Measurements from ENCODE around the gene XAF1. TPM values are rescaled to one million over a fixed set of nuclear protein-coding genes. Genes with fewer than 3 reads are reported as not detected.

XAF1 gene
- total RNA-seq, 4 donors from 2014 or later, result 6.7 to 15.5 (median 14.1) TPM

DNA sequence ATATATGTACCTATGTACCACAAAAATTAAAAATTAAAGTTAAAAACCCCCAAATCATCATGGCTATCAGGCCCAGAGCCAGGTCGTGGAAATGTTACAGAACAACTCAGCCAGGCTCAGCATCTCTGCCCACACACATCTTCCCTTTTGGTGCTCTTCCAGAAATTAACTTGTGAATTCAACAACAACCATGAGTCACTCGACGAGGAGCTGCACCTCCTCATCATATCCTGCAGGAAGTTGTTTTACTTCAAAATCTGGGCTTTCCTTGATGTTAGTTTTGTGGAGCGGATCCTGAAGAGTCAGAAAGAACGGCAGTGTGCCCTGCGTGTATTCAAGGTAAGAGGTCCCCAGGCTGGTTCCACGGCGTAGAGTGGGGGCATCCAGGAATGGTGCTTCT is 30.8 kb downstream of the XAF1 start:
- H3K9me3 ChIP-seq, result peaks cover 3 to 5% of the 10 kb centered on the region in 2 donors
- DNase-seq, result no peak
- H3K4me1 ChIP-seq, result no peaks in the 10 kb centered on the region
- TF ChIP-seq POLR2A (IDR thresholded peaks at IDR 0.05) (no peak), POLR2AphosphoS5 (IDR thresholded peaks at IDR 0.05) (no peak), EP300 (IDR thresholded peaks at IDR 0.05; ENCODE audit: low read depth) (no peak)
- TF ChIP-seq, protein P1, sequence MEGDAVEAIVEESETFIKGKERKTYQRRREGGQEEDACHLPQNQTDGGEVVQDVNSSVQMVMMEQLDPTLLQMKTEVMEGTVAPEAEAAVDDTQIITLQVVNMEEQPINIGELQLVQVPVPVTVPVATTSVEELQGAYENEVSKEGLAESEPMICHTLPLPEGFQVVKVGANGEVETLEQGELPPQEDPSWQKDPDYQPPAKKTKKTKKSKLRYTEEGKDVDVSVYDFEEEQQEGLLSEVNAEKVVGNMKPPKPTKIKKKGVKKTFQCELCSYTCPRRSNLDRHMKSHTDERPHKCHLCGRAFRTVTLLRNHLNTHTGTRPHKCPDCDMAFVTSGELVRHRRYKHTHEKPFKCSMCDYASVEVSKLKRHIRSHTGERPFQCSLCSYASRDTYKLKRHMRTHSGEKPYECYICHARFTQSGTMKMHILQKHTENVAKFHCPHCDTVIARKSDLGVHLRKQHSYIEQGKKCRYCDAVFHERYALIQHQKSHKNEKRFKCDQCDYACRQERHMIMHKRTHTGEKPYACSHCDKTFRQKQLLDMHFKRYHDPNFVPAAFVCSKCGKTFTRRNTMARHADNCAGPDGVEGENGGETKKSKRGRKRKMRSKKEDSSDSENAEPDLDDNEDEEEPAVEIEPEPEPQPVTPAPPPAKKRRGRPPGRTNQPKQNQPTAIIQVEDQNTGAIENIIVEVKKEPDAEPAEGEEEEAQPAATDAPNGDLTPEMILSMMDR (IDR thresholded peaks at IDR 0.05), result no peak
- H3K4me3 ChIP-seq, result no peak overlapping the region
- in situ Hi-C loops (cut with MboI; ENCODE audit: low pct_ligation_motif_present in 1 of 4, low pct_unique_long_range_greater_than_20kb in 1 of 4, low sequenced_read_pairs in 3 of 4), result loop anchor here in 1 of 4 donors (25.0 kb wide), 1 partner anchor 99 kb away; no protein-coding TSS in a partner anchor
- H3K27ac ChIP-seq, result no peak overlapping the region
- intact Hi-C loops (cut with DNase I; ENCODE audit: low total_unique reads), result no loop called here
- H3K27me3 ChIP-seq, result peaks cover 73% of the 10 kb centered on the region
- 13 to 70% methylated on average over 1 to 8 of the region's 8 CpGs for whole genome bisulfite sequencing, 2 donors (ENCODE audit: low coverage in 1 of 2)
- no peaks in the 10 kb centered on the region for H3K36me3 ChIP-seq

DNA sequence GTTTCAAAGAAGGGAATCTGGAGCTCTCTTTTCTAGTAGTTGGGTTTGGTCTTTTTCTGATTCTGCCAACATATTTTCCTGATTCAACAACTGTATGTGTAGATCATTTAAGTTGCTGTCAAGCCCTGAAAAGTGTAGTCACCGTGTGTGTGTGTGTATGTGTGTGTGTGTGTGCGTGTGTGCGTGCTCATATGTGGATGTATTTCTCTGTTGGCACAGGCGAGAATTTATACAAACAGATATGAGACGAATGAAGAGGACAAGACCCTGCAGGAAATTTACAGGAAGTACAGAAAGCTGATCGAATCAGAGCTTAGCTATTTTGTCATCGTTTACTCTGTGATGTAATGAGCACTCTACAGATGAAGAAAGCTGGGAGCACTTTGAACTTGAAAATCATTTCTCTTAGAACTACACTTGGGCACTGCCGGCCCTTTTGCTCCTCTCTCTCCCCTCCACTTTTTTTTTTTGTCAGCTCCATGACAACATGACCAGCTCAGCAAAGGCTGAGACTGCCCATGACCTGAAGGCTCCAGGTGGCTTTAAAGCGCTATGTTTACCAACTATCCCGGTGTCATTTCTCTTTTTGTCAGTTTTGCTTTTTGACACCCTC is 31.3 kb downstream of the XAF1 start:
- in situ Hi-C loops (cut with MboI; ENCODE audit: low pct_ligation_motif_present in 1 of 4, low pct_unique_long_range_greater_than_20kb in 1 of 4, low sequenced_read_pairs in 3 of 4), result loop anchor here in 1 of 4 donors (25.0 kb wide), 1 partner anchor 100 kb away; no protein-coding TSS in a partner anchor
- WGBS, 2 donors (ENCODE audit: low coverage in 1 of 2), result 36 to 44% methylated on average over 8 to 10 of the region's 10 CpGs
- Histone ChIP-seq H3K9me3 (peaks cover 3 to 5% of the 10 kb centered on the region in 2 donors), H3K27ac (no peak overlapping the region), H3K36me3 (no peaks in the 10 kb centered on the region), H3K27me3 (peaks cover 79% of the 10 kb centered on the region), H3K4me1 (no peaks in the 10 kb centered on the region), H3K4me3 (no peak overlapping the region)
- DNase-seq, result no peak
- intact Hi-C loops (cut with DNase I; ENCODE audit: low total_unique reads), result no loop called here
- no peak for TF ChIP-seq POLR2AphosphoS5 (IDR thresholded peaks at IDR 0.05)
- no peak for TF ChIP-seq EP300 (IDR thresholded peaks at IDR 0.05; ENCODE audit: low read depth)
- TF ChIP-seq POLR2A (IDR thresholded peaks at IDR 0.05), result no peak
- TF ChIP-seq, protein P1 (IDR thresholded peaks at IDR 0.05), result no peak

DNA sequence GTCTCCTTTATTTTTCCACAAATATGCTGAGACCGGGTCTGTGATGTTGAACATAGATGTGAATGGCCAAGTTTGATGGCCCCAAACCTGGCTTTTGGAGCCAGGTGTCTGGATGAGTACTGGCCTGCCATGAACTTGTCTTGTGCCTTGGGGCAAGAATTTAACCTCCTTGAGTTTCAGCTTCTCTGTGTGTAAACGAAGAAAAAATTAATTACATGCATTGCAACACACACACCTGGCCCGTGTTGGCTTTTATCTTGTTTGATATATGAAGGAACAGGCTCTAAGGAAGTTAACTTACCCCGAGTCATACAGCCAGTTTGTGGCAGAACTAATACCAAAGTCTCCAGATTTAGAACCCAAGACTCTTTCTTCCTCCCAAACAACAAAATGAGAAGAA is 33.3 kb downstream of the XAF1 start:
- Histone ChIP-seq H3K36me3 (no peaks in the 10 kb centered on the region), H3K4me1 (no peaks in the 10 kb centered on the region), H3K27ac (no peak overlapping the region), H3K9me3 (no peaks in the 10 kb centered on the region), H3K27me3 (peaks cover 75% of the 10 kb centered on the region), H3K4me3 (no peak overlapping the region)
- no peak for TF ChIP-seq EP300 (IDR thresholded peaks at IDR 0.05; ENCODE audit: low read depth)
- no peak for TF ChIP-seq POLR2AphosphoS5 (IDR thresholded peaks at IDR 0.05)
- in situ Hi-C loops (cut with MboI; ENCODE audit: low pct_ligation_motif_present in 1 of 4, low pct_unique_long_range_greater_than_20kb in 1 of 4, low sequenced_read_pairs in 3 of 4) (loop anchor here in 1 of 4 donors (25.0 kb wide), 1 partner anchor 102 kb away; no protein-coding TSS in a partner anchor), intact Hi-C loops (cut with DNase I; ENCODE audit: low total_unique reads) (no loop called here)
- DNase-seq, result no peak
- WGBS, 2 donors (ENCODE audit: low coverage in 1 of 2), result 29 to 56% methylated on average over 1 to 4 of the region's 4 CpGs

DNA sequence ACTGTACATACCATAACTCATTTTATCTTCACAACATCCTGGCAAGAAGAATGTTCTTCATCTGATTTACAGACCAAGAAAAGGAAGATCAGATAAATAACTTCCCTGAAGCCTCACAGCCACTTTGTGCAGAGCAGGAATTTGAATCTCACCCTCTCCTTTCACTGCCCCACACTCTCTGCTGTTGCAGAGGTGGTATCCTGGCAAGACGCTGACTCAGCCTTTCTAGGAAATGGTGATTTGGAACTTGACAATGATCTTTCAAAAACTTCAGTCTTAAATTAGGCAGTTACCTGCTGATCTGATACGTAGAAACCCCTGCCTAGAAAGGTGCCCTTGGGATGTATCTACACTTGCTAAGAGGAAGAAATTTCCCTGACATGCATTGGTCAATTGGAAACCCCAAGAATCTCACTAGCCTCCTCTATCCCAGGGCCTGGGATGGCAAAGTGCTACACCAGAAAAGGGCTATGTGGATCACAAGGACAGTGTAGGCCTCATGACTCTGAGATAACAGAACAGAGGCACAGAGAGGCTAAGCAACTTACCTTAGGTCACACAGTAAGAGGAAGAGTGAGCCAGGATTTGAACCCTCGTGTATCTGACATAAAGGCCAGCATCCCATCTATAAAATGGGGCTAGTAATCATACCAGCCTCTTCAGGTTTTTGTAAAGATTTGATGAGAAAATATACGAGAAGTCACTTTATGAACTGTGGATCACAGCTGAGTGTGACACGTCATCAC is 38.1 kb downstream of the XAF1 start:
- DNase-seq, result no peak
- WGBS, 2 donors (ENCODE audit: low coverage in 1 of 2), result 70 to 88% methylated on average over 3 to 5 of the region's 5 CpGs
- no peak overlapping the region for H3K27ac ChIP-seq
- no peak overlapping the region for H3K4me3 ChIP-seq
- intact Hi-C loops (cut with DNase I; ENCODE audit: low total_unique reads), result no loop called here
- H3K27me3 ChIP-seq, result peaks cover 53% of the 10 kb centered on the region
- H3K4me1 ChIP-seq, result no peaks in the 10 kb centered on the region
- H3K36me3 ChIP-seq, result no peaks in the 10 kb centered on the region
- TF ChIP-seq POLR2AphosphoS5 (IDR thresholded peaks at IDR 0.05) (no peak), EP300 (IDR thresholded peaks at IDR 0.05; ENCODE audit: low read depth) (no peak), POLR2A (IDR thresholded peaks at IDR 0.05) (no peak)
- TF ChIP-seq, protein P1 (IDR thresholded peaks at IDR 0.05), result no peak
- in situ Hi-C loops (cut with MboI; ENCODE audit: low pct_ligation_motif_present in 1 of 4, low pct_unique_long_range_greater_than_20kb in 1 of 4, low sequenced_read_pairs in 3 of 4), result loop anchor here in 1 of 4 donors (25.0 kb wide), 1 partner anchor 107 kb away; no protein-coding TSS in a partner anchor
- H3K9me3 ChIP-seq, result no peaks in the 10 kb centered on the region

All from transverse colon (tissue), 4 donors.